Forelimb muscle (tissue), 1 donor: Measurements from ENCODE around the gene MYZAP. TPM values are rescaled to one million over a fixed set of nuclear protein-coding genes. Genes with fewer than 3 reads are reported as not detected.
"Not testable (repeated sequence)": the region's sequence is repeated elsewhere in the genome, so short reads cannot be mapped to it uniquely, and the experiment has no call there.

ENCODE experiments used
- DNase-seq: peaks from one replicate; pipeline ENCODE4 v3.0.0-alpha.2; 2013; ENCODE audit warnings: low read depth
- polyA plus RNA-seq: library from polyadenylated mRNA; unstranded; fragments of 120-200 nt; gene quantifications from one replicate; pipeline ENCODE4 v1.2.1, GENCODE V29; 2013; ENCODE audit not compliant: insufficient read length

MYZAP gene
- polyA plus RNA-seq, 1 donor, result 2.6 TPM

GRCh38 chr15:57592836-57593420 lies 1.2 kb downstream of the MYZAP start:
- no peak for DNase-seq

DNA sequence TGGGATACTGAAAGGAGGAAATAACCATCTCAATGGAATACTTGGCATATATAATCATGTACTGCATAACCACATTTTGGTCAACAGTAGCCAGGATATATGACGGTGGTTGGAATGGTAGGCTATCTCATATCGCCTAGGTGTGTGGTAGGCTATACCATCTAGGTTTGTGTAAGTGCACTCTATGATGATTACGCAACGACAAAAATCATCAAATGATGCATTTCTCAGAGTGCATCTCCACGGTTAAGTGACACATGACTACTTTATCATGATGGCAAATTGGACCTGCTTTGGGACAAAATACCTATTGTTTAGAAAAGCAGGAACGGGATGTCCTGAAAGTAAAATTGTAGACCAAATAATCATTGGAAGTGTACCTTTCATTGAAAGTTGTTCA lies 2.8 kb downstream of the MYZAP start:
- no peak for DNase-seq

GRCh38 chr15:57595011-57595866 lies 3.5 kb downstream of the MYZAP start:
- no peak for DNase-seq

GRCh38 chr15:57596301-57596855 lies 4.7 kb downstream of the MYZAP start:
- DNase-seq, result no peak

DNA sequence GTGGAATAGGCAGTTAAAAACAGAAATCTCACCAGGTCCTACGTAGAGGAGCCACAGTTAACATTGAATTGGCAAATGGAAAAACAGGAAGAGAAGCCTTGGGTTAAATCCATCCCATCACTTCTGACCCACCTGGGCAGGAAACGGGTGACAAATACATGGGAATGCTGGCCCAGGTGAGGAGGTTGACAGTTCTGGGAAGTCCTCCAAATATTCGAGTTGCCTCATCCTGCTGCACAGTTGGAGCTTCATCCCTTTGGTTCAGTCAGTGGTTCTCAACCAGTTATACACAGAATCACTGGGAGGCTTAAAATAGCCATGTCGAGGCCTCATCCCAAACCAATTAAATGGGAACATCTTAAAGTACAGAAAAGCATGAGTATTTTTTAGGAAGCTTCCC lies 5.3 kb downstream of the MYZAP start:
- no peak for DNase-seq

- no peak for DNase-seq
These were observed 5.7 kb downstream of the MYZAP start for GRCh38 chr15:57597431-57597830.

GRCh38 chr15:57598346-57598745 lies 6.6 kb downstream of the MYZAP start:
- DNase-seq, result no peak

- DNase-seq, result no peak
These were observed 7.6 kb downstream of the MYZAP start for GRCh38 chr15:57599296-57599810.

DNA sequence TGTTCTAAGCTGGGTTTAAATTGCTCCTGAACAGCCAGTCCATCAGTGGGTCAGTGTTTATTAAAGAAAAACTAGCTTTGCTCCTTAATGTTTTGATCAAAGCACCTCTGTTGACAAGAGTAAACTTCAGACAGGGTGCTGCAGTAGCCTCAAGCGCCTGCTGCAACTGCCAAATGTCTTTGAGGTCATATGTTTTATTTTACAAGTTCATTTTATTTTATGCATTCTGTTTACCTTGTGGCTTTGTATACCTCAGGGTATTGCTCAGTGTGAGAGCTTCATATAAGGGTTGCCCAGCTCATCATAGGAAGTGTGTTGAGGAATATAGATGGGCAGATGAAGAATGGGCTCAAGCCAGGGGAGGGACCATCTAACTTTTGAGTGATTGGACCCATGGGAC lies 8.5 kb downstream of the MYZAP start:
- DNase-seq, result no peak

DNA sequence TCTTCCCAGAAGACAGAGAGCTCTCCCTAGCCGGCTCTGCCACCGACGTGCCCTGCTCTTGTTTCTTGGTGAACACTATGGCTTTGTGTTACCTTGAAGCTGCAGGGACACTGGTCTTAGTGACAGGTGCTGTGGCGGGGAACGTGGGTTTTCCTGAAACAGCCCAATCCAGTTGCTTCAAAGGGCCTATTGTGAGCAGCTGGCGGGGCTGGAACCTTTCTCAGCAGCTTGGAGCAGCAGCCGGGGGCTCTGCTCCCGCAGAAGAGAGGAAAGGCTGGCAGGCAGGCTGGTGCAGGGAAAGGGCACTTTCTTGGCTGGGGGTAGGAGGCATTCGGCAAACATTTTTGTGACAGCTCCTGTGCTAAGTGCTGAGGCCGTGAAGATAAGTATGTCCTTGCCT lies 12.8 kb downstream of the MYZAP start:
- DNase-seq, result no peak

DNA sequence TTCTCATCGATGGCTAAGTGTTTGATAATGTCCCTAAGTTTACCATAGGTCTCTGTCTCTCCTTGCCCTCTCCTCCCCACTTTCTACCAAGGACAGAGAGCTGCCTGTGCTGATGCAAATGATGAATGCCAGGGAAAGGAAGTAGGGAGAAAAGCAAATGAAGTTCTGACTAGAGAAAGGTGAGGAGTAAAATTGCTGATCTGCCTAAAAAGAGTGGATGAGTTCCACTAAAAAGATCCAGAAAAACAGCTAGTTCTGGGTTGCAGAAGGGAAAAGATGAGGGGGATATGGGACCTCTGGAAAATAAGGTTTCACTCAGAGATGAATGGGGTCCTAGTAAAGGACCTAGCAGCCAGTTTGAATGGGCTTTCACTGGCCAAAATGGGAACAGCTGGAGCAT lies 13.8 kb downstream of the MYZAP start:
- DNase-seq, result no peak

DNA sequence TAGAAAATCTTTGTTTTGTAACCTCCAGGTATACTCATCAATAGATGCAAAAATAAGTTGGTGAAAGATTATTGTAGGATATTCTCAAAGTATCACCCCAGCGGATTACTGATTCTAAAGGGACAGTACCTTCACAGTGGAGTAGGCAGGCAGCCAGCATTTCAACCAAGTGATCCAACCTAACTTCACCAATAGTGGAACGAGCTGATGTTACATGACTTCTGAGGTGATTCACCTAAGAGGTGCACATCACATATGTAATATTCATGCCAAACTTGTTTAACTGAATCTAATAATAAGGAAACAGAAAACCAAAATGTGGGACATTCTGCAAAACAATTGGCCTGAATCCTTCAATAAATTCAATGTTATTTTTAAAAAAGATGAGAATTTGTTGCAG lies 14.3 kb downstream of the MYZAP start:
- no peak for DNase-seq

- no peak for DNase-seq
These were observed 15.1 kb downstream of the MYZAP start for GRCh38 chr15:57606816-57607215.

GRCh38 chr15:57607570-57608000 lies 15.9 kb downstream of the MYZAP start:
- no peak for DNase-seq

- DNase-seq, result no peak
These were observed 18.3 kb downstream of the MYZAP start for GRCh38 chr15:57609805-57610529.

GRCh38 chr15:57611123-57611522 lies 19.4 kb downstream of the MYZAP start:
- DNase-seq, result no peak

DNA sequence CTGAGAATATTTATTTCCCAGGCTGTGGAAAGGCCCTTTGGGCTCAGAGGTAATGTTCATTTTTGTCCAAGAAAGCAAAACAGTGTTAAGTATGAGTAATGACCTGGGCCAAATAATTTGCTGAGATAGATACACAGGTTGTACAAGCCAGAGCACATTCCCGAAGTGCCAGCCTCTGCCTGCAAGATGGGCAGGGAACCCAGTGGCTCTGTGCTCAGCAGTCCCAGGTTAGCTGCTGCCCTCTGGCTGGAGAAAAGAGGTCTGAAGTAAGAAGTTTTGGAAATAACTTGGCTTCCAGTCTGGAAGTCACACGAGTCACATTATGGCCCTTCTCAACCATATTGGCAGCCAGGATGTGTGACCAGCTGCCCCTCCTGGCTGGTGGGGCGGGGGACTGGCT lies 20.2 kb downstream of the MYZAP start:
- no peak for DNase-seq

DNA sequence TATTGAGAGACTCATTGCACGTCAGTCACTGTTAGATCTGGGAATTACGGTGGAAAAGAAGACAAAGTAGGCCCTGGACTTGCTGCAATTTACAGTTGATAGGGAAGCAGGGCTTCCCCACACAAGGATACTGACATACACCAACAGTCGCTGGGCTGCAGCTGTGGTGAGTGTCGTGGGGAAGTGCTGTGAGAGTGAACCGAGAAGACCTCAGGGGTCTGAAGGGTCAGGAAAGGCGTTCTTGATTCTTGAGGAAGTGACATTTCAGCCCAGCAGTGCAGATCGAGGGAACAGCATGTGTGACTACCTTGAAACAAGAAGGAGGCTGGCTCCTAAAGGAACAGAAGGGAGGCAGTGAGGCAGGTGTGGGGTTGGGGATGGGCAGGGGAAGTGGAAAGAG lies 22.5 kb downstream of the MYZAP start:
- DNase-seq, result no peak

DNA sequence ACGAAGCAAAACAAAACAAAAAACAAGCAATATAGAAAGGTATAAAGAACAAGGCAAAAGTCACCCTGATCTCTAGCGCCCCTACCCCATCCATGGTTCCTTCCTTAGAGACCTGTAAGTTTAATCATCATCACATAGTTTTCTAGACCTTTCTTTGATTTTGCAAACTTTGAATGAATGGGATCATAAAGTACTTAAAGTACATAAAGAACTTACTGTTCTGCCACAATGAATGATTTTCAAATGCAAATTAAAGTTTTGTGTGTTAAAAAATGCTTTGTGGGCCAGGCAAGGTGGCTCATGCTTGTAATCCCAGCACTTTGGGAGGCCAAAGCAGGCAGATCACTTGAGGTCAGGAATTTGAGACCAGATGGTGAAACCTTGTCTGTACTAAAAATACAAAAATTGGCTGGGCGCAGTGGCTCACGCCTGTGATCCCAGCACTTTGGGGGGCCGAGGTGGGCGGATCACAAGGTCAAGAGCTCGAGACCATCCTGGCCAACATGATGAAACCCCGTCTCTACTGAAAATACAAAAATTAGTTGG lies 24.3 kb downstream of the MYZAP start:
- not testable (repeated sequence) for DNase-seq

DNA sequence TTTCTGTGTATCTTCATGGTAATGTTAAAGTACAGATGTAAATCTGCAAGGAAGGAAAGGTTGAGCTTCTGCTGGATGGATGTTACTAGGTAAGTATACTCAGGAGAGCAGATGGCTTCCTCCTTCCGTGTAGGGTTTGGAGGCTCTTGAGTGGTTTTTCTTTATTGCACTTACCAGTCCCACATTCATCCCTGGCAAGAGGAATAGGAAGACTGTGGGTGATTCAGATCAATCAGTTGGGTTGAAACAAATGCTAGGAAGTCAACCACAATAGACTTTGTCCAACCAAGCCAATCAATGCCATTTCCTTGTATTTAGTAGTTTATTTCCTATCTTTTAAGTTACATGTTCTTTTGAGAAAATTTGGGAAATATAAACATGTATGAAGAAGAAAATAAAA lies 26.6 kb downstream of the MYZAP start:
- DNase-seq, result no peak

DNA sequence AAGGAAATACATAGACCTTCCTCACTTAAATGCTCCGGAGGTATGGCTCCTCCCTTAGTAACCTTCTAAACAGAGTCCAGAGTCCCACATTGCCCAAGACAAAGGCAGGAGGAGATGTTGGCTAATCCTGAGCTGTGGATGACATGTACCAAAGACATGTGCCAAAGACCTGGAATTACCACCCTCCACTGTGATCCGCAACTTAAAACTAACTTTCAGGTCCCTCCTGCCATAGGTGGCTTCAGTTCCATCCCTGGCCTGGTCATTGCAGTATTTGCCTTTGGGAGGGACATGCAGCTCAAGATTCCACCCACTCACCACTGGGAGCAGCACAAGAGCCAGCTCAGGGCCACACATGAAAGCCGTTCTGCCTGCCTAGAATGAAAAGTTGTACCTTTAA lies 28.0 kb downstream of the MYZAP start:
- DNase-seq, result no peak

- DNase-seq, result no peak
These were observed 33.0 kb downstream of the MYZAP start for GRCh38 chr15:57624730-57625129.
